OCI-LY7 (cell line): ENCODE results near the gene CCDC87.

Source experiments
- CTCF ChIP-seq: fragments of 200-600 bp; sonication (generic); conservative IDR thresholded peaks from 2 replicates; pipeline ENCODE4 v1.5.1; 2014; ENCODE audit warnings: mild to moderate bottlenecking, antibody characterized with exemption, low read length, moderate library complexity, mixed read lengths
- EZH2phosphoT487 ChIP-seq: fragments of 200-600 bp; sonication (generic); IDR thresholded peaks from 2 replicates; pipeline ENCODE4 v1.6.1; 2018; ENCODE audit warnings: low read depth, borderline replicate concordance, mild to moderate bottlenecking, mixed run types, antibody characterized with exemption, low read length, moderate library complexity, mixed read lengths

- TF ChIP-seq CTCF, result no peak
- no peak for TF ChIP-seq EZH2phosphoT487
Observed at GRCh38 chr11:66641834-66642233, 49.0 kb upstream of the CCDC87 start.
